ENCODE measurements around the gene FCRL4.

The FCRL4 gene

GRCh38 chr1:157540852-157541251 lies 57.0 kb downstream of the FCRL4 start:
- H3K36me3 ChIP-seq (ENCODE audit: control insufficient read depth, insufficient read depth, low read length): no peaks in the 10 kb centered on the region
- no peak overlapping the region for H3K4me3 ChIP-seq (ENCODE audit: low read length)
- H3K9ac ChIP-seq (ENCODE audit: low read length): no peak overlapping the region
- no peaks in the 10 kb centered on the region for H3K4me1 ChIP-seq (ENCODE audit: control insufficient read depth, insufficient read depth, low read length)
- no peaks in the 10 kb centered on the region for H3K27me3 ChIP-seq (ENCODE audit: control insufficient read depth, insufficient read depth, low read length)
- no peaks in the 10 kb centered on the region for H3K9me3 ChIP-seq (ENCODE audit: control insufficient read depth, low read length)

- no peak overlapping the region for H3K9ac ChIP-seq (ENCODE audit: low read length)
- no peak overlapping the region for H3K4me3 ChIP-seq (ENCODE audit: low read length)
- H3K36me3 ChIP-seq (ENCODE audit: control insufficient read depth, insufficient read depth, low read length): no peaks in the 10 kb centered on the region
- H3K4me1 ChIP-seq (ENCODE audit: control insufficient read depth, insufficient read depth, low read length): no peaks in the 10 kb centered on the region
- H3K27me3 ChIP-seq (ENCODE audit: control insufficient read depth, insufficient read depth, low read length): no peaks in the 10 kb centered on the region
- H3K9me3 ChIP-seq (ENCODE audit: control insufficient read depth, low read length): no peaks in the 10 kb centered on the region
These were observed 57.6 kb downstream of the FCRL4 start for GRCh38 chr1:157540160-157540748.

- no peak overlapping the region for H3K4me3 ChIP-seq (ENCODE audit: low read length)
- no peaks in the 10 kb centered on the region for H3K27me3 ChIP-seq (ENCODE audit: control insufficient read depth, insufficient read depth, low read length)
- no peaks in the 10 kb centered on the region for H3K36me3 ChIP-seq (ENCODE audit: control insufficient read depth, insufficient read depth, low read length)
- H3K9ac ChIP-seq (ENCODE audit: low read length): no peak overlapping the region
- H3K4me1 ChIP-seq (ENCODE audit: control insufficient read depth, insufficient read depth, low read length): no peaks in the 10 kb centered on the region
- no peaks in the 10 kb centered on the region for H3K9me3 ChIP-seq (ENCODE audit: control insufficient read depth, low read length)
These were observed 58.3 kb downstream of the FCRL4 start for GRCh38 chr1:157539568-157539967.

GRCh38 chr1:157532569-157532968 lies 65.3 kb downstream of the FCRL4 start:
- Histone ChIP-seq H3K27me3 (ENCODE audit: control insufficient read depth, insufficient read depth, low read length) (no peaks in the 10 kb centered on the region), H3K36me3 (ENCODE audit: control insufficient read depth, insufficient read depth, low read length) (no peaks in the 10 kb centered on the region), H3K9me3 (ENCODE audit: control insufficient read depth, low read length) (no peaks in the 10 kb centered on the region), H3K9ac (ENCODE audit: low read length) (no peak overlapping the region), H3K4me1 (ENCODE audit: control insufficient read depth, insufficient read depth, low read length) (no peaks in the 10 kb centered on the region), H3K4me3 (ENCODE audit: low read length) (no peak overlapping the region)

GRCh38 chr1:157523774-157524493 lies 74.0 kb downstream of the FCRL4 start:
- no peaks in the 10 kb centered on the region for H3K27me3 ChIP-seq (ENCODE audit: control insufficient read depth, insufficient read depth, low read length)
- no peak overlapping the region for H3K9ac ChIP-seq (ENCODE audit: low read length)
- no peak overlapping the region for H3K4me3 ChIP-seq (ENCODE audit: low read length)
- peaks cover 9% of the 10 kb centered on the region for H3K4me1 ChIP-seq (ENCODE audit: control insufficient read depth, insufficient read depth, low read length)
- H3K9me3 ChIP-seq (ENCODE audit: control insufficient read depth, low read length): no peaks in the 10 kb centered on the region
- no peaks in the 10 kb centered on the region for H3K36me3 ChIP-seq (ENCODE audit: control insufficient read depth, insufficient read depth, low read length)
